ENCODE measurements around the gene PCBP3.

PCBP3 gene

DNA sequence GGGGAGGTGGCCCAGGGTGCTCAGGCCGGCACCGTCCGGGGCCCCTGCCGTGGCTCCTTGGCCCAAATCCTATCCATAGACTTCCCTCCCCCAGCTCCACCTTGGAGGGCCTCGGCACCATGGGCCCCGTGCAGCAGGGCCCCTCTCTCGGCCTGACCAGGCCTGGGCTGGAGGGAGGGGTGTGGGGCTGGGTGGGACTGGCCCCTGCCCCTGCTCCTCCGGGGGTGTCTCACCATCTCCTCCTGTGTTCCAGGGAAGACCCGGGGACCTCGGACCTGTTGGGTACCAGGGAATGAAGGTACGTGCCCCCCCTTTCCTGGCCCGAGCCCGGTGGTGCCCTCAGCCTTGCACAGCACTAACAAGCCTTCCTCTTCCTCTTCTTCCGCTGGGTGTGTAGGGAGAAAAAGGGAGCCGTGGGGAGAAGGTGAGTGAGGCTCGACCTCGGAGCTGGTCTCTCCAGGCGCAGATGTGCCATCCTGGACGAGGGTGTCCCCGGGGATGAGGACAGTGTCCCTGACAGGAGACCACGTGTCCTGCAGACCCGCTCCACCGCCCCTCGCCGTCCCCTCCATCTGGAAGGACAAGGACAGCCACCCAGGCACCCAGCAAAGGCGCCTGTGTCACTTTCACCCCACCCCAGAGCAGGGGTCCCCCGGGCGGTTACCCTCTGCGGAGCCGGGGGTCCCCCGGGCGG, 346.0 kb downstream of the PCBP3 start:
- DNase-seq: no peak

DNA sequence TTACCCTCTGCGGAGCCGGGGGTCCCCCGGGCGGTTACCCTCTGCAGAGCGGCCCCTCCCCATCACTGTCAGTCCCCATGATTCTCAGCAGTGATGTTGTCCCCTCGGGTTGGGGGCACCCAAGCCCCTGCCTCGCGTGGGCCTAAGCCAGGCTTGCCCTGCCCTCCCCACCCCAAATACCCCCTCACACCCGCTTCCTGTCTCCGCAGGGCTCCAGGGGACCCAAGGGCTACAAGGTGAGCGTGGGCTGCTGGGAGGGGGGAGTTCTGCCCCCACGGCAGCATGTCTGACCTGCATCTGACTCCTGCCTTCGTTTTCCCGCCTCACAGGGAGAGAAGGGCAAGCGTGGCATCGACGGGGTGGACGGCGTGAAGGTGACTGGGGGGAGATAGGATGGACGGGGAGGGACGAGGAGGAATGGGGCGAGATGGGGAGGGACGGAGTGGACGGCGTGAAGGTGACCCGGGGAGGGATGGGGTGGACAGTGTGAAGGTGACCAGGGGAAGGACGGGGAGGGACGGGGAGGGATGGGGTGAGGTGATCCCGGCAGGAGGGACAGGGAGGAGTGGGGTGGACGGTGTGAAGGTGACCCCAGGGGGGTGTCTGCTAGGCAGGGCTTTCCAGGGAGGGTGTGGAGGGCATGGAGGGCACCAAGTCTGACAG, 346.7 kb downstream of the PCBP3 start:
- no peak for DNase-seq

DNA sequence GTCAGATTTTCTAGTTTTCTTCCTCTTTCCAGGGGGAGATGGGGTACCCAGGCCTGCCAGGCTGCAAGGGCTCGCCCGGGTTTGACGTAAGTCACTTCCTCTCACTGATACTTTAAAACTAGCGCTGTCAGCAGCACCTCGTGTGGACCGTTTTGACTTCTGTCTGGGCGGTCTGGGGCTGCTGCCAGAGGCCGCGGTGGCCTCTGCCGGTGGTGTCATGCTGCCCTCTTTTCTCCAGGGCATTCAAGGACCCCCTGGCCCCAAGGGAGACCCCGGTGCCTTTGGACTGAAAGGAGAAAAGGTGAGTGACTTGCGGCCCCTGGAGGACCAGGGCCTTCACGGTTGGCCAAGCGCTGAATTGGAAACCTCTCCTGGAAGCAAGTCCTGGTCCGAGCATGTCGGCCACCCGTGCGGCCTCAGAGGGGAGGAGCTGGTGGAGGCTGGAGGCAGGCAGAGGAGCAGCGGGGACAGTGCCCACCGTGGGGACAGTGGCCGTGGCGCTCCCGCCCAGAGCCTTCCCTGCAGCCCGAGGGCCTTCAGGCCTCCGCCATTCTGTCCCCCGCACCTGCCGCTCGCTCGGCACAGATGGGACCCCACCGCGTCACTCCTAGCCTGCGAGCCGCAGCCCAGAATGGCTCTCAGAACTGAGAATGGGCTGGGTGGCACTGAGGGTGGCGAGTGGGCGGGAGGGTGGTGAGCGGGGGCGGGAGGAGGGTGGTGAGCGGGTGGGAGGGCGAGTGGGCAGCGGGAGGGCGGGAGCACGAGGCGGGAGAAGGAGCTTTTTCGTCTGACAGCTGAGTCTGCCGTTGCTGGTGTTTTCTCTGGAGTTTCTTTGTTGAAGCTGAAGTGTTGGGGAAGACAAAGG, 347.4 kb downstream of the PCBP3 start:
- no peak for DNase-seq

DNA sequence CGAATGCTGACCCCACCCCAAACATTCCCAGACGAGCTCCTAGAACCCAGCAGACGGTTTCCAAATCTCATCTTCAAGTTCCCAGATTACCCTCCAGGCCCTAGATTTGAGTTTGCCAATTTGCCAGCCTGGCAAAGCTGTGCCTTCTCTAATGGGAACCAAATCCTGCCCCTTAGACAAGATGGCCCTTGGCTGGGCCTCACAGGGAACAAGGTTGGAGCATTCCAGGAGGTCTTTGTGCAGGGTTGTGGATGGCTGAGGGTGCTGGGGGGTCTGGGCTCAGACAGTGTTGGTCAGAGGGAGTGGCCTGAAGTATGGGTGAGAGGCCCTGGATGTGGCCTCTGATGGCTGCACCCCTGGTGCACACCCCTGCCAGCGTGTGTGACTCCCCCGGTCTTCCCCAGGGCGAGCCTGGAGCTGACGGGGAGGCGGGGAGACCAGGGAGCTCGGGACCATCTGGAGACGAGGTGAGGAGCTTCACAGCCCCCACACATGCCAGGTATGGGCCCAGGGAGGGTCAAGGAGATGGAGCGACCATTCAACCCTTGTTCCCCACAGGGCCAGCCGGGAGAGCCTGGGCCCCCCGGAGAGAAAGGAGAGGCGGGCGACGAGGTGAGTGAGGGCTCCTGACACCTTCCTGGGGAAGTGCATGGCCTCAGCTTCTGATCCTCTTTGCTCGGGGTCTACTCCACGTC, 348.2 kb downstream of the PCBP3 start:
- no peak for DNase-seq
